HG02763 (cell line): ENCODE measurements around the gene AMZ1.
"Not testable (repeated sequence)": the region's sequence is repeated elsewhere in the genome, so short reads cannot be mapped to it uniquely, and the experiment has no call there.

Experiments
- ATAC-seq: cut with Tn5 transposase; IDR thresholded peaks from one replicate; pipeline ENCODE4 v1.9.1; 2021; ENCODE audit warnings: mild to moderate bottlenecking, moderate library complexity; ENCODE audit not compliant: unreplicated experiment

AMZ1 gene

DNA sequence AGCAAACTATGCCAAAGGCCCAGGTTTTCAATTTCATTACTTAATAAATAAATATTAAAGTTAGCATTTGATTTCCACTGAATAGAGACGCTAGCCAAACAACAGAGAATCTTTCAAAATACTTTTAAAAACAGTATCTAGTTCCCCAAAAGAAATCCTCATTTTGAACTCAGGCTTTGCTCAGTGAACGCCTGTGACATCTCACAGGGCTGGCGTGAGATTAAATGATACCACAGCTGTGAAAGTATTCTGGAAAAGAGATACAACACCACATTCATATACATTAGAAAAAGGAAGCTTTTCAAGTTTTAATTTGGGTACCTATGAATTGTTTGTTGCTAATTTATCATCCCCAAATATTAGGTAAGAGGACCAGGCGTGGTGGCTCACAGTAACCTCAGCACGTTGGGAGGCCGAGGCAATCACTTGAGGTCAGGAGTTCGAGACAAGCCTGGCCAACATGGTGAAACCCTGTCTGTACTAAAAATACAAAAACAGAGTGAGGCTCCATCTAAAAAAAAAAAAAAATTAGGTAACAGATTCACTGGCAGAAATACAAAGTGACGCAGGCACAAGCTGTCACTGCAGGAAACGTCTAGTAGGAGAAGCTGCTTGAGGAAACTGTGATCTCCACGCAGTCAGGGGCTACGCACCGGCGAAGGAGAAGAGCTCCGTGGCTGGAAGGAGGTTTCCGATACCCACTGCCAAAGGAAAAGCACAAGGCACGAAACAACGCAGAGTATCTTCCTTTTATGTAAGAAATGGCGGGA is 50.0 kb downstream of the AMZ1 start:
- ATAC-seq = no peak

DNA sequence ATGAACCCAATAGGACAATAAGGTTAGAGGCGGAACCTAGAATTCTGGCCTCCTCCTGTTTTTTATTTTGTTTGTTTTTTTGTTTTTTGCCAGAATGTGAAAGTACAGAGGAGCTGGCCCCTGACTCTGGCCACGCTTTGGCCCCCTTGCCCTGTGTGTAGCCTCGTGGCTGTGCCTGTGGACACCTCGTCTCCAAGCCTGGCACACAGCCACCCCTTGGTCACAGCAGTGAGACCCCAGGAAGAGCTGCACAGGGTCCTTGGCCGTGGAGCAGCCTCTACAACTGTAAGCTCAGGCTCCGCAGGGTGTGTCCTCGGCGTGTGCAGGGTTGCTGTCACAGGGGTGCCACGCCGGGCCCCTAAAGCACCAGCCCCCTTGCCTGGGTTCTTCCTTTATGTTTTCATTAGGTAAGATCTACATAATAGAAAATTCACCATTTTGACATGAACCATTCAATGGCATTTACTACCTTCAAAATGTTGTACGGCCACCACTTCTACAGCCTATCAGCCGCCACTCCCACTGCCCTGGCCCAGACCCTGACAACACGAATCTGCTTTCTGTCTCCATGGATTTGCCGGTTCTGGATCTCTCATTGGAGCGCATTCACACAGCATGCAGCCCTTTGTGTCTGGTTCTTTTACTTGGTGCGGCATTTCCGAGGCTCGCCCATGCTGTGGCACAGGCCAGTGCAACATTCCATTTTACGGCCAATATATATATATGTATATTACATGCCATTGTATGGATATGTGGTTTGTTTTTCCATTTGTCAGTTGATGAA is 51.0 kb downstream of the AMZ1 start:
- no peak for ATAC-seq

DNA sequence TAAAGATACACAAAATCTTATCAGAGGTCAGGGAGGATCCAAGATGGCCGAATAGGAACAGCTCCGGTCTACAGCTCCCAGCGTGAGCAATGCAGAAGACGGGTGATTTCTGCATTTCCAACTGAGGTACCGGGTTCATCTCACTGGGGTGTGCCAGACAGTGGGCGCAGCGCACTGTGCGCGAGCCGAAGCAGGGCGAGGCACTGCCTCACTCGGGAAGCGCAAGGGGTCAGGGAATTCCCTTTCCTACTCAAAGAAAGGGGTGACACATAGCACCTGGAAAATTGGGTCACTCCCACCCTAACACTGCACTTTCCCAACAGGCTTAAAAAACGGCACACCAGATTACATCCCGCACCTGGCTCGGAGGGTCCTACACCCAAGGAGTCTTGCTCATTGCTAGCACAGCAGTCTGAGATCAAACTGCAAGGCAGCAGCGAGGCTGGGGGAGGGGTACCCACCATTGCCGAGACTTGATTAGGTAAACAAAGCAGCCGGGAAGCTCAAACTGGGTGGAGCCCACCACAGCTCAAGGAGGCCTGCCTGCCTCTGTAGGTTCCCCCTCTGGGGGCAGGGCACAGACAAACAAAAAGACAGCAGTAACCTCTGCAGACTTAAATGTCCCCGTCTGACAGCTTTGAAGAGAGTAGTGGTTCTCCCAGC is 55.7 kb downstream of the AMZ1 start:
- not testable (repeated sequence) for ATAC-seq

DNA sequence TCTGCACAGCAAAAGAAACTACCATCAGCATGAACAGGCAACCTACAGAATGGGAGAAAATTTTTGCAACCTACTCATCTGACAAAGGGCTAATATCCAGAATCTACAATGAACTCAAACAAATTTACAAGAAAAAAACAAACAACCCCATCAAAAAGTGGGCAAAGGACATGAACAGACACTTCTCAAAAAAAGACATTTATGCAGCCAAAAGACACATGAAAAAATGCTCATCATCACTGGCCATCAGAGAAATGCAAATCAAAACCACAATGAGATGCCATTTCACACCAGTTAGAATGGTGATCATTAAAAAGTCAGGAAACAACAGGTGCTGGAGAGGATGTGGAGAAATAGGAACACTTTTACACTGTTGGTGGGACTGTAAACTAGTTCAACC is 60.7 kb downstream of the AMZ1 start:
- ATAC-seq = not testable (repeated sequence)

DNA sequence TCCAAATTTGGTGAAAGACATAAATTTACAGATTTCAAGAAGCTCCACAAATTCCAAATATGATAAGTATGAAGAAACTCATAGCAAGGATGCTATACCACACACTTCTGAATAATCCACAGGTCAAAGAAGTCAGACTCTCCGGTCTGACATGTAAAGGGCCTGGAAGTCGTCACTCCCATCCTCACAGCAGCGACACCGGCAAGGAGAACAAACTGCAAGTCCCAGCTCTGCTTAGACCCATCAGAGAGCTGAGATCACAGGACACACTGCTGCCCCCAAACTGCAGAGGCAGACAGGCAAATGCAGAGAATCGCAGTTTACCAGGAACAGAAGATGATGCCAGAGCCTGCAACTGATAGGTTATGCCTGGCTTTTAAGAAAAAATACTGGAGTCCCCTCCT is 62.0 kb downstream of the AMZ1 start:
- no peak for ATAC-seq

DNA sequence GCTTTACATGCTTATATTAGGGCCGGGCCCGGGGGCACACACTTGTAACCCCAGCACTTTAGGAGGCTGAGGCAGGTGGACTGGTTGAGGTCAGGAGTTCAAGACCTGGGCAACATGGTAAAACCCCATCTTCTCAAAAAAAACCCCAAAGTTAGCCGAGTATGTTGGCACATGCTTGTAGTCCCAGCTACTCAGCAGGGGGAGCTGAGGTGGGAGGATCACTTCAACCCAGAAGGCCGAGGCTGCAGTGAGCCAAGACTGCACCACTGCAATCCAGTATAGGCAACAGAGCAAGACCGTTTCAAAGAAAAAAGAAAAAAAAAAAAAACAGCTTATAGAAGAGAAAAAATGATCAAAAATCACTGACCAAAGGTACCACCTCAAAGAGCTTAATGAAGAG is 63.1 kb downstream of the AMZ1 start:
- ATAC-seq = no peak

DNA sequence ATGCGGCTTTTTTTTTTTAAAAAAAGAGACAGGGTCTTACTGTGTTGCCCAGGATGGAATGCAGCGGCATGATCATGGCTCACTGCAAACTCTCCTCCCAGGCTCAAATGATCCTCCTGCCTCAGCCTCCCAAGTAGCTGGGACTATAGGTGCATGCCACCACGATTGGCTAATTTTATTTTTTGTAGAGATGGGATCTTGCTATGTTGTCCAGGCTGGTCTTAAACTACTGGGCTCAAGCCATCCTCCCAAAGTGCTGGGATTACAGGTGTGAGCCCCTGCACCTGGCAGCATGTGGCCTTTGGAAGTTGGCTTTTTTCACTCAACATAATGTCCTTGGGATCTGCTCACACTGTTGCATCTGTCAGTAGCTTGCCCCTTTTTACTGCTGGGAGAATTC is 65.1 kb downstream of the AMZ1 start:
- ATAC-seq = no peak

DNA sequence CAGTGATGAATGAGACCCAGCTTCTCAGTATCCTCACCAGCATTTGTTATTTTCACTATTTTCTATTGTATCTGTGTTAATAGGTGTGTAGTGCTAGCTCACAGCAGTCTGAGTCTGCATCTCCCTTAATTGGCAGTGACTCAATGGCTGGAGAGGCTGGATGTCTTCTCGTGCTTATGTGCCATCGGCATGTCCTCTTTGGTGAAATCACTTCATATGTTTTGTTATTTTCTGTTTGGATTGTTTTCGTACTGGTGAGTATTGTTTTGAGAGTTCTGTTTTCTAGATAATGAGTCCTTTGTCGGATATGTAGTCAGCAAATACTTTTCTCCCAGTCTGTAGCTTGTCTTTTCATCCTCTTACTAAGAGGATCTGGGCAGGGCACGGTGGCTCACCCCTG is 66.1 kb downstream of the AMZ1 start:
- no peak for ATAC-seq

DNA sequence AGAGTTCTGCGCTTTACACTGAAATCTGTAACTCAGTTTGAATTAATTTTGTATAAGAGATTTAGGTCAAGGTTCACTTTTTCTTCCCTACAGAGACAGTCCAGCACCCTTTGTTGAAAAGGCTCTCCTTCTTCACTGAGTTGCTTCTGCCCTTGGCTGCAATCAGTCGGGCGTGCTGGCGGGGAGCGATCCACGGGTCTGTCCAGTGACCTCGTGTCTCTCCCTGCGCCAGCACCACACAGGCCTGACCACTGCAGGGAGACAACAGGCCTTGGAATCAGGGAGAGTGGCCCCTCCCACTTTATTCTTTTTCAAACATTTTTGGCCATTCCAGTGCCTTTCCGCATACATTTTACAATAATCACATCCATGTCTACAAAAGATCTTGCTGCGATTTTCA is 66.9 kb downstream of the AMZ1 start:
- ATAC-seq = no peak

DNA sequence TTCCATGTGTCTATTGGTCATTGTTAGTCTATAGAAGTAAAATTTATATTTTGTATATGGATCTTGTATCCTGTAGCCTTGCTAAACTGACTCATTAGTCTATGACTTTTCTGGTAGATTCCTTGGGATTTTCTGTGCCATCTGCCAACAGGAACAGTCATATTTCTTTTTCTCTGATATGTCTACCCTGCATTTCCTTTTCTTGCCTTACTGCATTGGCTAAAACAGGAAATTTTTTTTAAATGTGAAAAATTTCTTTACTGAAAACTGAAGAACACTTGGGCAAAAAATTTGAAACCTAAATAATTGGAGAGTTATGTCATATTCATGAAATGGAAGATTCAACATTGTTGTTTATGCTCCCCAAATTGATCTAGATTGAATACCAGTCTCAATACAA is 67.5 kb downstream of the AMZ1 start:
- no peak for ATAC-seq

DNA sequence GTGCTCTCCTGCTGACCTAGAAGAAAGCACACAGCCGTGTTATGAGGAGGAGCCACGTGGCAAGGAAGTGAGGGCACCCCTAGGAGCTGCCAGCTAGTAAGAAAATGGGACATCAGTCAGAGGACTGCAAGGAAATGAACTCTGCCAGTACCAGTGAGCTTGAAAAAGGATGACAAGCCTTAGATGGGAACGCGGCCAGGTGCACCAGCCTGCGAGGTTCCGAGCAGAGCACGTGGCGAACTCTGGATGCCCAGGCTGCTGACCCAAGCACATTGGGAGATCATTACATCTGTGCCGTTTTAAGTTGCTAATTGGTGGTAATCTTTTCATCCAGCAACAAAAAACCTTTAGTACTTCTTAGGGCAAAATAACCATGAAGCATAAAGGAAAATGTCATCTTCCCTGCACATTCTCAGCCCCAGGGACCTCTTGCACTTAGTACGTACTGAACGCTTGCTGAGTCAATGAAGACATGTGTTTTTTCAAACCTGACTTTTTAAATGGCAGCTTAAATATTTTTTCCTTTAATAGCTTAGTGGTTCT is 69.4 kb downstream of the AMZ1 start:
- ATAC-seq = no peak

DNA sequence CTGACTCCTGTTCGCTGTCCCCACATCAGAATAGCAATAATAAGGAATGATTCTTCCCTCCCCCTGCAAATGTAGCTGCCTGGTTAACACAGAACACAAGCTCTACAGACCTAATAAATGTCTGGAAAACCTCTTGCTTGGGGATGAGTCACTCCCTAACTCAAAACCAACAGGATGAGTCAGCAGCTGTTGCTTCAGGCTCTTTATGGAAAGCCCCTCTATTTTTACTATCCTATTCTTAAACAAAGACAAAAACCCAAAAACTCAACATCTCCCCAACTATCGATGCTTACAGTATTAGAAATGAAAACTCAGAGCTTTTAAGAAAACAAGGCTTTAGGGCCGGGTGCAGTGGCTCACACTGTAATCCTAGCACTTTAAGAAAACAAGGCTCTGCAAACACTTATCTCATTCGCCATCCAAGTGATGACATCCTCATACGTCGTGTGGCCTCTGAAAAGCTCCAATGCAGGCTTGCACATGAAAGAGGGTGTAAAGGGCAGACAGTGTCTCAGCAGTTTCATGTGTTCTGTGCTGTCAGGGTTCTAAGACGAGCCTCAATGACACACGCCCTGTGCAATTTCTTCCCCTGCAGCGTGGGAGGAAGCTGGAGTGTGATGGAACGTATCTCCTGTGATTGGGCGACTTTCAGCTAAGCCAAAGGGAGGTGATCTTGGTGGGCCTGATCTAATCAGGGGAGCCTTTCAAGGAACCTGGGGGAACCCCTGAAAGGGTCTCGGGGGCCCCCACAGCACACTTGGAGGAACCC is 70.1 kb downstream of the AMZ1 start:
- ATAC-seq = peak; percentile 68

DNA sequence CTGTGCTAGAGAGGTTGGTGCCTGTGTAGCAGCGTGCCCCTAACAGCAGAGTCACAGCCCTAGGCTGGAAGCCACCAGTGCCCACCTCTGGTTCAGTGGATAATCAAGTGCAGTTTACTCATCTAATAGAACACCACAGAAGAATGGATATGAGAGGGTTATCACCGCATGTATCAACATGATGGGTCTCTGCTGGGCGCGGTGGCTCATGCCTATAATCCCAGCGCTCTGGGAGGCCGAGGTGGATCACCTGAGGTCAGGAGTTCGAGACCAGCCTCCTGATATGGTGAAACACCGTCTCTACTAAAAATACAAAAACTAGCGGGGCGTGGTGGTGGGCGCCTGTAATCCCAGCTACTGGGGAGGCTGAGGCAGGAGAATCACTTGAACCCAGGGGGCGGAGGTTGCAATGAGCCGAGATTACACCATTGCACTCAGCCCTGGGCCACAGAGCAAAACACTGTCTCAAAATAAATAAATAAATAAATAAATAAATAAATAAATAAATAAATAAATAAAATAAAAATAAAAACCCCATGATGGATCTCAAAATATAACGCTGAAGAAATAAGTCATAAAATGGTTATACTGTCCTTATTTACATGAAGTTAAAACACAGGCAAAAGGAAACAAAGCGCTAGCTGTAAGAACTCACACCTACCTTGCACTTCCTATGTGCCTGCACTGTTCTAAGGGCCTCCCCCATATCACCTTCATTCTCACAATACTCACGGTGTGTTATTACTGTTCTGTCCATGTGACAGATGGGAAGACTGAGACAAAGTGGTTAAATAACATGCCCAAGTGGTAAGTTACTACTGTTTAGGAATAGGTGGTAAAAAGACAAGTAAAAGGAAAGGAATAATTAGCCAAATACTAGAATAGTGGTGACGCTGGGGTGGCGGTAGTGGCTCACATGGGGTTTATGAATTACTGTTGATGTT is 70.9 kb downstream of the AMZ1 start:
- no peak for ATAC-seq

DNA sequence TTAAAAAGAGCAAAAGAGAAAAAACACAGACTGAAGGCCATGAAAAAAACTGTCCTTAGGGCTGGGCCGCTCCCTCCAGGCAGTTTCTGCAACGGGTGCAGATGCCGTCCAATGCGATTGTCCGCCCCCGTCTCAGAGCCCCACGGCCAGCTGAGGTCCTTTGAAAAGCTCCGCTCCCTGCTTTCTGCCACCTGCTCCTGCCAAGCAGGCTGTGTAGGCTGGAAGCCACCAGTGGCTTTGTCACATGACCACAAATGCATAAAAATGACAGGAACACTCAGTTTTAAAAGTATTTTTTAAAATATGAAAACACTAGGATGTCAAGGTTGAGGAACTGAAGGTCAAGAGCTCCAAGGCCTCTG is 71.7 kb downstream of the AMZ1 start:
- no peak for ATAC-seq

DNA sequence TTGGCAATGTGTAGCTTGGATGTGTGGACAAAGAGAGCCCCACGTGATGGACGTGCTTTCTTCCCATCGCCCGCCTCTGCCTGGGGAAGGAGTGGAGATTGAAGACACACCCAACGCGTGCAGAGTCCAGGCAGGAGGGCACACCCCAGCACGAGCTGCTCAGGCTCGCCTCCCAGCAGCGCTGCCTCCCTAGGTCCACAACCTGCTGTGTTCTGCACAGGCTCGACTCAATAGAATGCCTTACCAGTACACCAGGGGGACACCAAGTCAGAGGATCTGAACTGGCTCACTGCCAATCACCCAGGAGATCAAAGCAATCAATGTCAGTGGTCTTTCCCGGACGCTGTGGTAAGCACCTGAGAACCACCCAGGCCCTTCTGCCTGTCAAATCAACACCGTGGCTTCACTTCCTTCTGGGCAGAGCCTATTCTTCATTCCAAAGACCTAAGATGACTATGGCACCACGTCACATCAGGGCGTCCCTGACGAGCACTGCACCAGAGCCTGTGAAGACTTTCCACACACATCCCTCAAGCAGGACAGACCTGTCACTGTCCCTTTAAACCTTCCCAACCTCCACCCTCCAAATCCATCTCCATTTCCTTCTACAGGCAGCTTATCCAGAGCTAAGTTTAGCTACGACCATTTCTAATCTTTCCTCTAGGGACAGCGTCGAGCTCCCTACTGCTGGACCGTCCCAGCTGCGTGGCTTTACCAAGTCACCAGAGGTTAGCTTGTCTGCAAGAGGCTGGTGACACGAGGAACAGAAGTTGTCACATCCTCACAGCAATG is 72.3 kb downstream of the AMZ1 start:
- ATAC-seq = no peak

DNA sequence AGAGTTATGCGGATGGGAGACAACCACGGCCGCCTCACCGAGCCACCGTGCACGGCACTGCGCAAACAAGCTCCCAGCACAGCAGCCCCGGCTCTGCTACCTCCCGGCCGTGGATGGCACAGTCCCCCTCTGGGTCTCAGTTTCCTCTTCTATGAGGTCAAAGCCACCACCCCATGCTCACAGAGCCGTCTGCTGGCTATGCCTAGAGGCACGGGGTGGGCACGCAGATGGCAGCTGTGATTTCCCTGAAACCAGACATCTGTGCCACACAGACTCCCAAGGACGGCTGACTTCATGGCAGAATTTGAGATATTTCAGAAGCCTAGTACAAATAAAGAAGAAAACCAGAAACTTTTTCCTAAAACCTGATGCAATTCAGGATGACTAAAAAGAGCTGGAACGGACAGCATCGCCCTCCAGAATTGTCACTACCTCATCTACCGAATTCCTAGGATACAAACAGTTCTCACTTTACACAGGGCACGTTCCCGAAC is 73.2 kb downstream of the AMZ1 start:
- no peak for ATAC-seq

DNA sequence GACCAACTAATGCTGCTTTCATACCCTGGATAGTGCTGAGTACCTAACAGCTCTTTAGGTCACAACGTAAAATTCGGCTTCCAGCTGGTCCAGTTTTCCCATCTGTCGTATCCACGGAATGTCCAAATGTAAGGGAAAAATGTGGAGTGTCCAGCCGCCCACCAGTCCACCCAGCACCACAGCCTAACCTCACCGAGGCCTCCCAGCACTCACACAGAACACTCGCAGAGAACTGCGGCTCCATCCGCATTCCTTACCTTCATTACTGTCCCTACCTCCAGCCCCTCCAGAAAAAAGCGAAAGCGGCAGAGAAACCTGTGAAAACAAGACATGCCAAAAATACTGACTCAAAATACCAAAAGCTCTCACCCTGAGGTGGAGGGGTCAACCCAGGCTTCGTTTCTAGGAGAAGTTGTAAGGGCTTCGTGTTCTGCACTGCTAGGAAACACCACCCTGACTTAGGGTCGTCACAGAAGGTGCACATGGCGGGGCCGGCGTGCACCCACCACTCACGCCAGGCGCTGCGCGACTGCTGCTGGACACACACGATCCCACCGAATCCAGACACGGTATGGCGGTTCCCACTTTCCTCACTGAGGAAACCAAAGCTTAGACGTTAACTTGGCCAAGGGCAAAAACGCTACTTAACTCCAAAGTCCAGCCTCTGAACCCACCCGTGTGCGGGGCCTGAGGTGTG is 73.9 kb downstream of the AMZ1 start:
- no peak for ATAC-seq

DNA sequence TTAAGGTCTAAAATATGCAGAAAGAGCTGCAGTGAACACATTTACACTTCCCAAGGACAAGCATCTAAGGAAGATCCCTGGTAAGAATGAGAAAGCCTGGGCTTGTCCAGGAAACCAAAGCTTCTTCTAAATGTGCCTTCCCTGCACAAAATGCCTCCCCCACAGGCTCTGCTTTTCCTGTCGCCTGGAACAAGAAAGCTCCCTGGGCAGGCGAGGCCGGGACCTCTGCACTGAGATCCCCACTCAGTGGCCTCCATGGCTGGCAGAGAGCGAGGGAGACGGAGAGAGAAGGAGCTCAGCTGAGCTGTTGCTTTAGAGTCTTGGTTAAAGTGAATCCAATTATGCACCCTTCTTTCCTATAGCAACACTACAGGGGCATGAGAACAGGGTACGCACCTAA is 75.6 kb downstream of the AMZ1 start:
- no peak for ATAC-seq
